SU-DHL-6 (cell line): ENCODE results near the gene OR10J4.
"Not testable (repeated sequence)": the region's sequence is repeated elsewhere in the genome, so short reads cannot be mapped to it uniquely, and the experiment has no call there.

Experiments used
- H2AFZ ChIP-seq: fragments of 200-600 bp; sonication (generic); 2 replicates; pipeline ENCODE4 v1.6.1; 2014; ENCODE audit warnings: low read depth, mild to moderate bottlenecking, moderate library complexity, mixed read lengths, antibody characterized with exemption, low read length; ENCODE audit not compliant: severe bottlenecking
- H3F3A ChIP-seq: fragments of 200-600 bp; shearing (Covaris generic); 2 replicates; pipeline ENCODE4 v1.6.0; 2016; ENCODE audit warnings: antibody characterized with exemption, mild to moderate bottlenecking; ENCODE audit not compliant: insufficient read depth
- H3K27ac ChIP-seq: fragments of 200-600 bp; sonication (generic); 2 replicates; pipeline ENCODE4 v1.5.1; 2016; ENCODE audit warnings: low read depth, mild to moderate bottlenecking, low read length, moderate library complexity, mixed read lengths
- H3K27me3 ChIP-seq: fragments of 200-600 bp; sonication (generic), shearing (Covaris generic); 2 replicates; pipeline ENCODE4 v1.6.0; 2014; ENCODE audit warnings: mild to moderate bottlenecking, low read length
- H3K36me3 ChIP-seq: fragments of 200-600 bp; sonication (generic); 2 replicates; pipeline ENCODE4 v1.6.1; 2014; ENCODE audit warnings: mild to moderate bottlenecking, low read length, mixed read lengths
- H3K4me2 ChIP-seq: fragments of 300-600, 200-600 bp; shearing (Covaris generic), sonication (generic); 2 replicates; pipeline ENCODE4 v1.6.0; 2014; ENCODE audit warnings: low read length, low read depth, mild to moderate bottlenecking; ENCODE audit not compliant: poor library complexity, severe bottlenecking
- H3K4me3 ChIP-seq: fragments of 200-600 bp; sonication (generic); 2 replicates; pipeline ENCODE4 v1.5.1; 2014; ENCODE audit warnings: antibody characterized with exemption, low read length, mild to moderate bottlenecking, mixed read lengths; ENCODE audit not compliant: insufficient read depth, poor library complexity, severe bottlenecking
- H3K79me2 ChIP-seq: fragments of 200-600 bp; sonication (generic); 2 replicates; pipeline ENCODE4 v1.6.1; 2014; ENCODE audit warnings: mild to moderate bottlenecking, low read length, moderate library complexity; ENCODE audit not compliant: insufficient read depth
- H3K9ac ChIP-seq: fragments of 200-600 bp; sonication (generic); 2 replicates; pipeline ENCODE4 v1.7.0; 2014; ENCODE audit warnings: mild to moderate bottlenecking, low read length
- H3K9me2 ChIP-seq: fragments of 200-600 bp; sonication (generic); replicated peaks from 2 replicates; pipeline ENCODE4 v1.6.1; 2014; ENCODE audit warnings: low read length; ENCODE audit not compliant: insufficient read depth
- H3K9me3 ChIP-seq: fragments of 200-600 bp; sonication (generic); 2 replicates; pipeline ENCODE4 v1.6.1; 2014; ENCODE audit warnings: low read length, mixed read lengths; ENCODE audit not compliant: insufficient read depth
- H4K20me1 ChIP-seq: fragments of 200-600 bp; sonication (generic); 2 replicates; pipeline ENCODE4 v1.6.1; 2014; ENCODE audit warnings: low read depth, mild to moderate bottlenecking, antibody characterized with exemption, low read length, moderate library complexity, mixed read lengths
- EZH2phosphoT487 ChIP-seq: fragments of 200-600 bp; sonication (generic), shearing (Covaris generic); conservative IDR thresholded peaks from 2 replicates; pipeline ENCODE4 v1.6.1; 2018; ENCODE audit warnings: mild to moderate bottlenecking, antibody characterized with exemption, low read length, moderate library complexity, mixed read lengths
- TF ChIP-seq, protein P1 (sequence below): fragments of 200-600 bp; sonication (generic); IDR thresholded peaks from one replicate; pipeline ENCODE4 v1.5.1; 2017; ENCODE audit warnings: antibody characterized with exemption, mild to moderate bottlenecking, low read length, moderate library complexity; ENCODE audit not compliant: insufficient read depth, poor library complexity, severe bottlenecking

Gene OR10J4

DNA sequence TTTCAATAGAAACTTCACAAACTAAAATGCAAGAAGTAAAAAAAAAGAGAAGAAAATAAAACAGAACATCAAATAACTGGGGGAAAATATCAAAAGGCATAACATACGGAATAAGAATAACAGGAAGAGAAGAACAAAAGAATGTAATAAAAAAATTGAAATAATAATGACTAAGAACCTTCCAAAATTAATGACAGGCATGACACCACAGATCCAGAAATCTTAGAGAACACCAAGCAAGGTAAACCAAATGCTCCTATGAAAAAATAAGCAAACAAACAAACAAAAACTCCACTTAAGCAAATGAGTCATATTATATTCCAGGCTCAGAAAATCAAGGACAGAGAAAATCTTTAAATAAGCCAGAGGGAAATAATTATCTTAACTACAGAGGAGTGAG lies 16.2 kb downstream of the OR10J4 start:
- TF ChIP-seq, protein P1, sequence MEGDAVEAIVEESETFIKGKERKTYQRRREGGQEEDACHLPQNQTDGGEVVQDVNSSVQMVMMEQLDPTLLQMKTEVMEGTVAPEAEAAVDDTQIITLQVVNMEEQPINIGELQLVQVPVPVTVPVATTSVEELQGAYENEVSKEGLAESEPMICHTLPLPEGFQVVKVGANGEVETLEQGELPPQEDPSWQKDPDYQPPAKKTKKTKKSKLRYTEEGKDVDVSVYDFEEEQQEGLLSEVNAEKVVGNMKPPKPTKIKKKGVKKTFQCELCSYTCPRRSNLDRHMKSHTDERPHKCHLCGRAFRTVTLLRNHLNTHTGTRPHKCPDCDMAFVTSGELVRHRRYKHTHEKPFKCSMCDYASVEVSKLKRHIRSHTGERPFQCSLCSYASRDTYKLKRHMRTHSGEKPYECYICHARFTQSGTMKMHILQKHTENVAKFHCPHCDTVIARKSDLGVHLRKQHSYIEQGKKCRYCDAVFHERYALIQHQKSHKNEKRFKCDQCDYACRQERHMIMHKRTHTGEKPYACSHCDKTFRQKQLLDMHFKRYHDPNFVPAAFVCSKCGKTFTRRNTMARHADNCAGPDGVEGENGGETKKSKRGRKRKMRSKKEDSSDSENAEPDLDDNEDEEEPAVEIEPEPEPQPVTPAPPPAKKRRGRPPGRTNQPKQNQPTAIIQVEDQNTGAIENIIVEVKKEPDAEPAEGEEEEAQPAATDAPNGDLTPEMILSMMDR, result no peak
- TF ChIP-seq EZH2phosphoT487, result no peak
- Histone ChIP-seq H3K36me3 (no peaks in the 10 kb centered on the region), H3K9me2 (no peaks in the 10 kb centered on the region), H3K9ac (no peak overlapping the region), H2AFZ (no peak overlapping the region), H3K27me3 (no peaks in the 10 kb centered on the region), H3F3A (no peaks in the 10 kb centered on the region), H3K4me3 (no peak overlapping the region), H3K27ac (no peak overlapping the region), H3K4me2 (no peak overlapping the region), H3K9me3 (no peaks in the 10 kb centered on the region), H3K79me2 (no peaks in the 10 kb centered on the region), H4K20me1 (no peaks in the 10 kb centered on the region)

GRCh38 chr1:159449605-159450004 lies 17.6 kb downstream of the OR10J4 start:
- H3K36me3 ChIP-seq, H2AFZ ChIP-seq, H3K27ac ChIP-seq, H3K4me2 ChIP-seq, H3K9me2 ChIP-seq, H3K9me3 ChIP-seq, H3K9ac ChIP-seq, H3F3A ChIP-seq, H3K4me3 ChIP-seq, H3K27me3 ChIP-seq, H3K79me2 ChIP-seq, H4K20me1 ChIP-seq: not testable (repeated sequence)

DNA sequence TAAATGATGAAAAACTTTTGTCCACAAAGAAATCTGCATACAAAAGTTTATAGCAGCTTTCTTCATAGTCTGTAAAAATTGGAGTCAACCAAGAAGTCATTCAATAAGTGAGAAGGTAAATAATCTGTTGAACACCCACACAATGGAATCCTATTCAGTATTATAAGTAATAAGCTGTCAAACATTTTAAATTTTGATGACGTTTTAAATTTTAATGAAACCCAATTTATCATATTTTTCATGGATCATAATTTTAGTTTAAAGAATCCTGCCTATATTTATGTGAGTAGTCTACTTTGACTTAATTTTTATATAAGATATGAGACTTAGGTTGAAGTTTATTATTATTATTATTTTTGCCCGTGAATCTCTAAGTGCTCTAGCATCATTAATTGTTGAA lies 27.5 kb downstream of the OR10J4 start:
- no peaks in the 10 kb centered on the region for H3K27me3 ChIP-seq
- H3F3A ChIP-seq, result no peaks in the 10 kb centered on the region
- H2AFZ ChIP-seq, result no peak overlapping the region
- H3K9me3 ChIP-seq, result peaks cover 8% of the 10 kb centered on the region; the same call in 1 of the 2 replicates
- no peaks in the 10 kb centered on the region for H3K9me2 ChIP-seq
- H4K20me1 ChIP-seq, result no peaks in the 10 kb centered on the region
- no peak overlapping the region for H3K4me3 ChIP-seq
- no peaks in the 10 kb centered on the region; the same call in 1 of the 2 replicates for H3K79me2 ChIP-seq
- TF ChIP-seq, protein P1, result no peak
- no peak for TF ChIP-seq EZH2phosphoT487
- no peak overlapping the region for H3K9ac ChIP-seq
- no peak overlapping the region for H3K4me2 ChIP-seq
- no peak overlapping the region for H3K27ac ChIP-seq
- no peaks in the 10 kb centered on the region for H3K36me3 ChIP-seq

- peaks cover 8% of the 10 kb centered on the region; the same call in 1 of the 2 replicates for H3K9me3 ChIP-seq
- no peak overlapping the region for H3K4me3 ChIP-seq
- no peaks in the 10 kb centered on the region for H3K36me3 ChIP-seq
- H3K9ac ChIP-seq, result no peak overlapping the region
- no peak overlapping the region for H3K27ac ChIP-seq
- TF ChIP-seq EZH2phosphoT487, result no peak
- TF ChIP-seq, protein P1, result no peak
- no peaks in the 10 kb centered on the region for H3K9me2 ChIP-seq
- H2AFZ ChIP-seq, result no peak overlapping the region
- no peaks in the 10 kb centered on the region for H4K20me1 ChIP-seq
- H3K27me3 ChIP-seq, result no peaks in the 10 kb centered on the region
- no peaks in the 10 kb centered on the region for H3F3A ChIP-seq
- H3K4me2 ChIP-seq, result no peak overlapping the region
- no peaks in the 10 kb centered on the region; the same call in 1 of the 2 replicates for H3K79me2 ChIP-seq
Measured at GRCh38 chr1:159465191-159465603, 33.2 kb downstream of the OR10J4 start.
